ENCODE measurements around the gene GCK. TPM values are rescaled to one million over a fixed set of nuclear protein-coding genes. Genes with fewer than 3 reads are reported as not detected.

Gene GCK
- total RNA-seq, 1 experiment from 2014 or later = not detected

DNA sequence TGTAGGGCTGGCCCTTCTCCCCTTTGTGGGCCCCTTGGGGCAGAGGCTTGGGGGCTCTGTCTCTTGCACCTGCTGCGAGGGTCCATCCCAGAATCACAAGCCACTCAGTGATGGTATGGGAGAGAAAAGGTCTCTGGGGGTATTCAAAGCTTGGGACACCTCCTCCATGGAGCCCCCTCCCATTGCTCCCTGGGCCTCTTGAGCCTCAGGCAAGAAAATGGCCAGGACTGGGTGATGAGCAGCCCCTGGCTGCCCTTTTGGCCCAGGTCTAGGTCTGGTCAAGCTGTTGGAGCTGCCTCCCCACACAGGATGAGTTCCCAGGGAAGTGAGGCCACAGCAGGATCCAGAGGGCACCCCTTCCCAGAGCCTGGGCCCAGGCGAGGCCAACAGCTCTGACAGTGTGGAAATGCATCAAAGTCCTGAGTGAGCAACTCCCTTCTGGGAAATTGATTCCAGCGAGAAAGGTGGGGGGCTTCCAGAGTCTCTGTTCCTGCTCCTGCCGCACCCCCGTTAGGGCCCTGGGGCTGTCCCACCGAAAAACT, 44.7 kb downstream of the GCK start:
- no peak overlapping the region for H3K27ac Mint-ChIP-seq (ENCODE audit: unreplicated experiment)
- H3K9me3 Mint-ChIP-seq (ENCODE audit: unreplicated experiment) = no peaks in the 10 kb centered on the region
- H3K36me3 Mint-ChIP-seq (ENCODE audit: insufficient read depth, unreplicated experiment) = no peaks in the 10 kb centered on the region
- H3K27me3 Mint-ChIP-seq (ENCODE audit: insufficient read depth, unreplicated experiment) = no peaks in the 10 kb centered on the region
- Histone ChIP-seq H3K4me3 (ENCODE audit: low read depth, low read length) (no peak overlapping the region), H3K27me3 (replicated peaks; ENCODE audit: control insufficient read depth, insufficient read depth, low read length) (no peaks in the 10 kb centered on the region), H3K36me3 (ENCODE audit: control insufficient read depth, insufficient read depth, low read length) (no peaks in the 10 kb centered on the region), H3K9me3 (no peaks in the 10 kb centered on the region), H3K4me1 (peaks cover 7% of the 10 kb centered on the region)
- intact Hi-C loops (cut with micrococcal nuclease; ENCODE audit: unreplicated experiment) = no loop called here
- ChIA-PET POLR2A (no interaction called here), CTCF (no interaction called here)
- BruUV-seq (replicated peaks) = no TSS peak
- H3K4me1 Mint-ChIP-seq (ENCODE audit: low read depth, unreplicated experiment) = peaks cover 7% of the 10 kb centered on the region
- H3K4me3 Mint-ChIP-seq (ENCODE audit: unreplicated experiment) = no peak overlapping the region
- peak in 1 of 2 experiments; percentile 33 for DNase-seq
- TF ChIP-seq, protein P1, sequence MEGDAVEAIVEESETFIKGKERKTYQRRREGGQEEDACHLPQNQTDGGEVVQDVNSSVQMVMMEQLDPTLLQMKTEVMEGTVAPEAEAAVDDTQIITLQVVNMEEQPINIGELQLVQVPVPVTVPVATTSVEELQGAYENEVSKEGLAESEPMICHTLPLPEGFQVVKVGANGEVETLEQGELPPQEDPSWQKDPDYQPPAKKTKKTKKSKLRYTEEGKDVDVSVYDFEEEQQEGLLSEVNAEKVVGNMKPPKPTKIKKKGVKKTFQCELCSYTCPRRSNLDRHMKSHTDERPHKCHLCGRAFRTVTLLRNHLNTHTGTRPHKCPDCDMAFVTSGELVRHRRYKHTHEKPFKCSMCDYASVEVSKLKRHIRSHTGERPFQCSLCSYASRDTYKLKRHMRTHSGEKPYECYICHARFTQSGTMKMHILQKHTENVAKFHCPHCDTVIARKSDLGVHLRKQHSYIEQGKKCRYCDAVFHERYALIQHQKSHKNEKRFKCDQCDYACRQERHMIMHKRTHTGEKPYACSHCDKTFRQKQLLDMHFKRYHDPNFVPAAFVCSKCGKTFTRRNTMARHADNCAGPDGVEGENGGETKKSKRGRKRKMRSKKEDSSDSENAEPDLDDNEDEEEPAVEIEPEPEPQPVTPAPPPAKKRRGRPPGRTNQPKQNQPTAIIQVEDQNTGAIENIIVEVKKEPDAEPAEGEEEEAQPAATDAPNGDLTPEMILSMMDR (IDR thresholded peaks at IDR 0.05; ENCODE audit: insufficient read depth in 1 of 2, low read depth in 1 of 2, low read length in 1 of 2, severe bottlenecking in 1 of 2, unreplicated experiment in 1 of 2) = no peak

DNA sequence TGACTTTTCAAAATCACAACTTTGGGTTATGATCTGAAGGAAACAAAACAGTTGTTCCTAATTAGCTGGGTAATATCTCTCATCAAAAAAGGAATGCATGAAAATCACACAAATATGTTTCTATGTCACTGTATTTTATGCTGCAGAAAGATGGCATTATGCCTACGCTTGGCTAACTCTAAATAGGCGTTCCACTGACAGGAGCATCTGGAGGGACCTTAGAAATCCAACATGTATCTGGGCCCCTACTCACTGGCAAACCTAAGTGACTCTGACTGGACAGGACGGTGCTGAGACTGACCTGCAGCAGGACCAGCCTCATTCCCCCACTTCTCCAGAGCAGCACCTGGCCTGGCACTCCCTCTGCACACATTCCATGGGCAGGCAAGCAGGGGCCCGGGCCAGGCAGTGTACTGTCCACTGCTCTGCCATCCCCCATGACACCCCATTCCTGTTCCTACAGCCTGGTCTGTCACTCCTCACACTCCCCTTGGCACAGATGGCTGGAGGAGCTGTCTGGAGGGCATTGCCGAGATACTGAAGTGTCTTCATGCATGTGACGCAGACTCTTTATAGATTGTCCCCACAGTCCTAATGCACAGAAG, 45.5 kb downstream of the GCK start:
- no peaks in the 10 kb centered on the region for H3K27me3 ChIP-seq (replicated peaks; ENCODE audit: control insufficient read depth, insufficient read depth, low read length)
- H3K9me3 ChIP-seq = no peaks in the 10 kb centered on the region
- H3K4me1 Mint-ChIP-seq (ENCODE audit: low read depth, unreplicated experiment) = peaks cover 7% of the 10 kb centered on the region
- DNase-seq = peak in 1 of 2 experiments; percentile 10
- no peak overlapping the region for H3K27ac Mint-ChIP-seq (ENCODE audit: unreplicated experiment)
- no TSS peak for BruUV-seq (replicated peaks)
- H3K9me3 Mint-ChIP-seq (ENCODE audit: unreplicated experiment) = no peaks in the 10 kb centered on the region
- H3K4me1 ChIP-seq = peaks cover 7% of the 10 kb centered on the region
- no peaks in the 10 kb centered on the region for H3K36me3 Mint-ChIP-seq (ENCODE audit: insufficient read depth, unreplicated experiment)
- intact Hi-C loops (cut with micrococcal nuclease; ENCODE audit: unreplicated experiment) = no loop called here
- TF ChIP-seq, protein P1 (IDR thresholded peaks at IDR 0.05; ENCODE audit: insufficient read depth in 1 of 2, low read depth in 1 of 2, low read length in 1 of 2, severe bottlenecking in 1 of 2, unreplicated experiment in 1 of 2) = no peak
- POLR2A ChIA-PET = no interaction called here
- H3K4me3 ChIP-seq (ENCODE audit: low read depth, low read length) = no peak overlapping the region
- H3K36me3 ChIP-seq (ENCODE audit: control insufficient read depth, insufficient read depth, low read length) = no peaks in the 10 kb centered on the region
- no peak overlapping the region for H3K4me3 Mint-ChIP-seq (ENCODE audit: unreplicated experiment)
- CTCF ChIA-PET = no interaction called here
- no peaks in the 10 kb centered on the region for H3K27me3 Mint-ChIP-seq (ENCODE audit: insufficient read depth, unreplicated experiment)

DNA sequence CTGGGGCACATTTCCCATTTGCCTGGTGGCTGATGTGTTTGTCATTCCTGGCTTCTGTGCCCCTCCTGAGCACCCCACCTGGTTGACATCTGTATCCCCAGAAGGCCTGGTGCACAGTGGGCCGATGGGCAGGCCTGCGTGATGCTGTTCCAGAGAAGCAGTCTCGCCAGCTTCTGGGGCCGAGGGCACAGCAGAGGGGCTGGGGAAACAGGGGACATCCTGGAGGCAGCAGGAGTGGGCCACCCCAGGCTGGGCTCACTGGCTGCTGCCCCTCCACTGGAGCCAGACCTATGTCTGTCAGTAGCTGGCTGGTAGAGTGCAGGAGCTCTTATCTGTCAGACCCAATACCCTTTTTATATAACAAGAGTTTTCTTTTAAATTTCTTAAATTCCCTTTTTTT, 47.2 kb downstream of the GCK start:
- H3K9me3 ChIP-seq = no peaks in the 10 kb centered on the region
- CTCF ChIA-PET = interaction anchor here (1.2 kb wide), 1 partner anchor 11 kb away, joined by 8 read pairs; no protein-coding TSS in a partner anchor
- no peaks in the 10 kb centered on the region for H3K36me3 ChIP-seq (ENCODE audit: control insufficient read depth, insufficient read depth, low read length)
- intact Hi-C loops (cut with micrococcal nuclease; ENCODE audit: unreplicated experiment) = no loop called here
- TF ChIP-seq, protein P1 (IDR thresholded peaks at IDR 0.05; ENCODE audit: insufficient read depth in 1 of 2, low read depth in 1 of 2, low read length in 1 of 2, severe bottlenecking in 1 of 2, unreplicated experiment in 1 of 2) = no peak
- Mint-ChIP-seq H3K4me3 (ENCODE audit: unreplicated experiment) (no peak overlapping the region), H3K4me1 (ENCODE audit: low read depth, unreplicated experiment) (peaks cover 7% of the 10 kb centered on the region), H3K27ac (ENCODE audit: unreplicated experiment) (no peak overlapping the region), H3K9me3 (ENCODE audit: unreplicated experiment) (no peaks in the 10 kb centered on the region), H3K27me3 (ENCODE audit: insufficient read depth, unreplicated experiment) (no peaks in the 10 kb centered on the region), H3K36me3 (ENCODE audit: insufficient read depth, unreplicated experiment) (no peaks in the 10 kb centered on the region)
- no peaks in the 10 kb centered on the region for H3K27me3 ChIP-seq (replicated peaks; ENCODE audit: control insufficient read depth, insufficient read depth, low read length)
- no peak for DNase-seq
- peaks cover 7% of the 10 kb centered on the region for H3K4me1 ChIP-seq
- no TSS peak for BruUV-seq (replicated peaks)
- POLR2A ChIA-PET = no interaction called here
- no peak overlapping the region for H3K4me3 ChIP-seq (ENCODE audit: low read depth, low read length)
